Astrocyte (in vitro differentiated cells and primary cell): ENCODE measurements around the gene SMARCA2. TPM values are rescaled to one million over a fixed set of nuclear protein-coding genes. Genes with fewer than 3 reads are reported as not detected.
A peak's percentile ranks its signal among the peaks of the same experiment; 100 is the strongest.

Source experiments
- DNase-seq: peaks from one replicate; pipeline ENCODE4 v3.0.0-alpha.2; 2010; ENCODE audit warnings: low read depth
- FAIRE-seq: peaks from 2 replicates; lab custom pipeline; 2011; peaks lifted over from hg19 to GRCh38; lab: Jason Lieb, UNC
- H2AFZ ChIP-seq: 2 replicates; pipeline ENCODE4 v1.6.0; 2012; ENCODE audit warnings: low read depth, low read length, inconsistent platforms
- H3K27ac ChIP-seq: 2 replicates; pipeline ENCODE4 v1.5.1; 2011; ENCODE audit warnings: low read depth, low read length, inconsistent platforms
- H3K27me3 ChIP-seq: 2 replicates; pipeline ENCODE4 v1.6.0; 2011; ENCODE audit warnings: low read length, inconsistent platforms; ENCODE audit not compliant: insufficient read depth
- H3K36me3 ChIP-seq: 2 replicates; pipeline ENCODE4 v1.5.1; 2011; ENCODE audit warnings: low read length, inconsistent platforms; ENCODE audit not compliant: insufficient read depth
- H3K4me1 ChIP-seq: 2 replicates; pipeline ENCODE4 v1.5.1; 2011; ENCODE audit warnings: low read length, inconsistent platforms; ENCODE audit not compliant: insufficient read depth
- H3K4me2 ChIP-seq: 2 replicates; pipeline ENCODE4 v1.6.0; 2012; ENCODE audit warnings: low read length, inconsistent platforms
- H3K4me3 ChIP-seq: 2 replicates; pipeline ENCODE4 v1.5.1; 2011; ENCODE audit warnings: low read depth, mild to moderate bottlenecking, low read length, inconsistent platforms; ENCODE audit not compliant: insufficient read depth
- H3K79me2 ChIP-seq: 2 replicates; pipeline ENCODE4 v1.6.0; 2012; ENCODE audit warnings: mild to moderate bottlenecking, low read length, inconsistent platforms; ENCODE audit not compliant: insufficient read depth
- H3K9ac ChIP-seq: 2 replicates; pipeline ENCODE4 v1.6.0; 2012; ENCODE audit warnings: mild to moderate bottlenecking, low read length, inconsistent platforms
- H3K9me3 ChIP-seq: 2 replicates; pipeline ENCODE4 v1.5.1; 2012; ENCODE audit warnings: low read depth, mild to moderate bottlenecking, low read length, inconsistent platforms; ENCODE audit not compliant: insufficient read depth
- H4K20me1 ChIP-seq: 2 replicates; pipeline ENCODE4 v1.6.0; 2012; ENCODE audit warnings: low read length, inconsistent platforms; ENCODE audit not compliant: insufficient read depth
- H3K27ac Mint-ChIP-seq: one replicate; pipeline ENCODE4 v1.8.0; 2021; ENCODE audit warnings: mild to moderate bottlenecking, mixed read lengths; ENCODE audit not compliant: unreplicated experiment
- H3K27me3 Mint-ChIP-seq: one replicate; pipeline ENCODE4 v1.8.0; 2021; ENCODE audit warnings: low read depth, mixed read lengths; ENCODE audit not compliant: unreplicated experiment
- H3K36me3 Mint-ChIP-seq: one replicate; pipeline ENCODE4 v1.8.0; 2021; ENCODE audit warnings: low read depth, mixed read lengths; ENCODE audit not compliant: unreplicated experiment
- H3K4me1 Mint-ChIP-seq: one replicate; pipeline ENCODE4 v1.8.0; 2021; ENCODE audit warnings: low read depth, mixed read lengths; ENCODE audit not compliant: unreplicated experiment
- H3K4me3 Mint-ChIP-seq: one replicate; pipeline ENCODE4 v1.8.0; 2021; ENCODE audit warnings: mild to moderate bottlenecking, moderate library complexity, mixed read lengths; ENCODE audit not compliant: unreplicated experiment
- H3K9me3 Mint-ChIP-seq: one replicate; pipeline ENCODE4 v1.8.0; 2021; ENCODE audit warnings: mild to moderate bottlenecking, mixed read lengths; ENCODE audit not compliant: unreplicated experiment
- EZH2 ChIP-seq: IDR thresholded peaks from 2 replicates; pipeline ENCODE4 v1.6.1; 2012; ENCODE audit warnings: mild to moderate bottlenecking, low read length, inconsistent platforms; ENCODE audit not compliant: insufficient read depth
- total RNA-seq: library from RNA; stranded (reverse); gene quantifications from 2 replicates; pipeline ENCODE4 v1.2.1, GENCODE V29; 2021
- TF ChIP-seq, protein P1 (sequence below): IDR thresholded peaks from 2 replicates; pipeline ENCODE4 v1.5.1; 2011; ENCODE audit warnings: low read depth, mild to moderate bottlenecking, inconsistent platforms, low read length, moderate library complexity; ENCODE audit not compliant: insufficient read depth

Gene SMARCA2
- total RNA-seq, 1 donor from 2014 or later = 54.2 TPM

DNA sequence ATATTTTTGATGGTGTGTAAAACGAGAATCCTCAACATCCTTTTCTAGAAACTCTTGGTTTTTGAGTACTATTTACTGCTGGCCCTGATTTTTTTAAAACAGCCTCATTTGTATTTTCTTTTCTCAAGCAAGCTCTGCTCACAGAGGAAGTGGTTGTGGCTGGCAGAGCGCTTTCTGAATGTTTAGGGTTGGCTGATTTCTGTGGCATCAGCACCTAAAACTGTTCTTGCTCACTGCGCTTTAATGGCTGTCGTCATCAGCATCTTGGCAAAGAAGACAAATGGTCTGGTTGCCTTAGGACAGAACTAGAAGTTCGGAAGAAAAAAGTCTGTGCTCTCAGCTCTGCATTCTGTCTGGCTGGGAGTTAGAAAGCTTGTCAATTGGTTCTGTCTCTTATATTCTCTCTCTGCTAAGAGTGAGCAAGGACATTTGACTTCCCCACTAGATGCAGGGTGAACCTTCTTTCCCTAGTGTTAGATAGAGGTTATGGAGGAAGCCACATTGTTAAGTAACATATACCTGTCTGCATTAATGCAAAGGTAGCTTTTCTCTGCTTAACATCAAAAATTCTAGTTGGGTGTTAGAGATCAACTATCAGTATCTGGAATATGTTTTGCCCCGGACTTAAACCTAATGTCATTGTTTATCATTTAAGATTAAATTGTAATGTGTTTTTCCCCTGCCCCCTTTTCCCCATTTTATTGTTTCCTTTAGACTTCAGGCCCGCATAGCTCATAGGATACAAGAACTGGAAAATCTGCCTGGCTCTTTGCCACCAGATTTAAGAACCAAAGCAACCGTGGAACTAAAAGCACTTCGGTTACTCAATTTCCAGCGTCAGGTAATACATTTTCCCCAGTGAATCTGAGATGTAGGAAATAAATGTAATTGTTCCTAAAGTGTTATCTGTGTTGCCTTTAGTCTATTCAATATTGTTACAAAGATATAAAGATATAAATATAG, 39.0 kb downstream of the SMARCA2 start:
- H3K27ac ChIP-seq = peak overlapping the region; percentile 71
- Mint-ChIP-seq H3K27me3 (no peaks in the 10 kb centered on the region), H3K27ac (peak overlapping the region; percentile 63), H3K4me3 (no peak overlapping the region), H3K4me1 (peaks cover 13% of the 10 kb centered on the region), H3K36me3 (peaks cover 3% of the 10 kb centered on the region), H3K9me3 (no peaks in the 10 kb centered on the region)
- H3K9me3 ChIP-seq = no peaks in the 10 kb centered on the region
- no peak for TF ChIP-seq EZH2
- TF ChIP-seq, protein P1, sequence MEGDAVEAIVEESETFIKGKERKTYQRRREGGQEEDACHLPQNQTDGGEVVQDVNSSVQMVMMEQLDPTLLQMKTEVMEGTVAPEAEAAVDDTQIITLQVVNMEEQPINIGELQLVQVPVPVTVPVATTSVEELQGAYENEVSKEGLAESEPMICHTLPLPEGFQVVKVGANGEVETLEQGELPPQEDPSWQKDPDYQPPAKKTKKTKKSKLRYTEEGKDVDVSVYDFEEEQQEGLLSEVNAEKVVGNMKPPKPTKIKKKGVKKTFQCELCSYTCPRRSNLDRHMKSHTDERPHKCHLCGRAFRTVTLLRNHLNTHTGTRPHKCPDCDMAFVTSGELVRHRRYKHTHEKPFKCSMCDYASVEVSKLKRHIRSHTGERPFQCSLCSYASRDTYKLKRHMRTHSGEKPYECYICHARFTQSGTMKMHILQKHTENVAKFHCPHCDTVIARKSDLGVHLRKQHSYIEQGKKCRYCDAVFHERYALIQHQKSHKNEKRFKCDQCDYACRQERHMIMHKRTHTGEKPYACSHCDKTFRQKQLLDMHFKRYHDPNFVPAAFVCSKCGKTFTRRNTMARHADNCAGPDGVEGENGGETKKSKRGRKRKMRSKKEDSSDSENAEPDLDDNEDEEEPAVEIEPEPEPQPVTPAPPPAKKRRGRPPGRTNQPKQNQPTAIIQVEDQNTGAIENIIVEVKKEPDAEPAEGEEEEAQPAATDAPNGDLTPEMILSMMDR = no peak
- peaks cover 17% of the 10 kb centered on the region for H3K4me1 ChIP-seq
- H3K4me2 ChIP-seq = peak overlapping the region; percentile 61
- peak overlapping the region; percentile 22 for H3K4me3 ChIP-seq
- no peaks in the 10 kb centered on the region for H3K27me3 ChIP-seq
- H3K36me3 ChIP-seq = no peaks in the 10 kb centered on the region
- no peaks in the 10 kb centered on the region for H3K79me2 ChIP-seq
- peak overlapping the region; percentile 3 for H2AFZ ChIP-seq
- FAIRE-seq = no peak
- DNase-seq = peak; percentile 91
- H3K9ac ChIP-seq = peak overlapping the region; percentile 53
- no peaks in the 10 kb centered on the region for H4K20me1 ChIP-seq

DNA sequence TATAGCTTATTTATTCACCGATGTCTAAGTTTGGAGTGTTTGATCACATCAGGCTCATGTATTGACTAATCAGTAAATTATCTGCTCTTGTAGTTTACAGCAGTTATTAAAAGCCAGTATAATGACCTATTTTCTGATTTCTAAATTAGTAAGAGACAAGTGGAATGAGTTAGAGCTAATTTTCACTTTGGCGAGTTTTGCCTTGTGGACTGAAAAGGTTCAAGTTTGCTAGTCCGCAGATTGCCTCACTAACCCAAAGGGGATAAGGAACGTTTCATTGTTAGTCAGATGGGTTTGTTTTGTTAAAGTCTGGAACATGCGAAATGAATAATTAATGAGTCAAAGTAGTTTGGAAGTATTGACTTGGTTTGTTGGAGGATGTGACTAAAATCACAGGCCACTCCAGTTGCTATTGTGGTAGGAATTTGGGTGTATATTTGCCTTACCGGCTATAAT, 40.1 kb downstream of the SMARCA2 start:
- DNase-seq (peak; percentile 83), FAIRE-seq (peak; percentile 81)
- Histone ChIP-seq H3K9me3 (no peaks in the 10 kb centered on the region), H3K4me2 (peak overlapping the region; percentile 39), H3K4me1 (peaks cover 21% of the 10 kb centered on the region), H4K20me1 (no peaks in the 10 kb centered on the region), H3K4me3 (peak overlapping the region; percentile 9), H3K27ac (peak overlapping the region; percentile 71), H3K79me2 (no peaks in the 10 kb centered on the region), H3K27me3 (no peaks in the 10 kb centered on the region), H3K9ac (peak overlapping the region; percentile 6), H2AFZ (no peak overlapping the region), H3K36me3 (no peaks in the 10 kb centered on the region)
- H3K27ac Mint-ChIP-seq = no peak overlapping the region
- H3K36me3 Mint-ChIP-seq = peaks cover 3% of the 10 kb centered on the region
- TF ChIP-seq EZH2 = no peak
- TF ChIP-seq, protein P1 = no peak
- peaks cover 19% of the 10 kb centered on the region for H3K4me1 Mint-ChIP-seq
- no peaks in the 10 kb centered on the region for H3K9me3 Mint-ChIP-seq
- H3K27me3 Mint-ChIP-seq = no peaks in the 10 kb centered on the region
- H3K4me3 Mint-ChIP-seq = no peak overlapping the region
